ENCODE results near the gene UBB. TPM values are rescaled to one million over a fixed set of nuclear protein-coding genes. Genes with fewer than 3 reads are reported as not detected.

UBB gene
- total RNA-seq, 4 donors from 2014 or later, result 713 to 1,130 (median 983) TPM

- Histone ChIP-seq H3K36me3 (peaks cover 0 to 64% (median 43%) of the 10 kb centered on the region in 4 donors), H3K4me1 (no peaks in the 10 kb centered on the region), H3K27ac (replicated peaks in 1 of 4) (no peak overlapping the region), H3K9me3 (no peaks in the 10 kb centered on the region), H3K4me3 (no peak overlapping the region), H3K27me3 (no peaks in the 10 kb centered on the region)
- no peak for DNase-seq (ENCODE audit: extremely low spot score)
- intact Hi-C loops (cut with DNase I), result no loop called here
- TF ChIP-seq EP300 (IDR thresholded peaks at IDR 0.05) (no peak), POLR2A (IDR thresholded peaks at IDR 0.05; ENCODE audit: low read depth) (no peak), POLR2AphosphoS5 (IDR thresholded peaks at IDR 0.05) (no peak)
- TF ChIP-seq, protein P1, sequence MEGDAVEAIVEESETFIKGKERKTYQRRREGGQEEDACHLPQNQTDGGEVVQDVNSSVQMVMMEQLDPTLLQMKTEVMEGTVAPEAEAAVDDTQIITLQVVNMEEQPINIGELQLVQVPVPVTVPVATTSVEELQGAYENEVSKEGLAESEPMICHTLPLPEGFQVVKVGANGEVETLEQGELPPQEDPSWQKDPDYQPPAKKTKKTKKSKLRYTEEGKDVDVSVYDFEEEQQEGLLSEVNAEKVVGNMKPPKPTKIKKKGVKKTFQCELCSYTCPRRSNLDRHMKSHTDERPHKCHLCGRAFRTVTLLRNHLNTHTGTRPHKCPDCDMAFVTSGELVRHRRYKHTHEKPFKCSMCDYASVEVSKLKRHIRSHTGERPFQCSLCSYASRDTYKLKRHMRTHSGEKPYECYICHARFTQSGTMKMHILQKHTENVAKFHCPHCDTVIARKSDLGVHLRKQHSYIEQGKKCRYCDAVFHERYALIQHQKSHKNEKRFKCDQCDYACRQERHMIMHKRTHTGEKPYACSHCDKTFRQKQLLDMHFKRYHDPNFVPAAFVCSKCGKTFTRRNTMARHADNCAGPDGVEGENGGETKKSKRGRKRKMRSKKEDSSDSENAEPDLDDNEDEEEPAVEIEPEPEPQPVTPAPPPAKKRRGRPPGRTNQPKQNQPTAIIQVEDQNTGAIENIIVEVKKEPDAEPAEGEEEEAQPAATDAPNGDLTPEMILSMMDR (IDR thresholded peaks at IDR 0.05), result no peak
- 81% methylated on average over 10 of the region's 20 CpGs for WGBS
These were observed 45.1 kb downstream of the UBB start for GRCh38 chr17:16425698-16426659.

DNA sequence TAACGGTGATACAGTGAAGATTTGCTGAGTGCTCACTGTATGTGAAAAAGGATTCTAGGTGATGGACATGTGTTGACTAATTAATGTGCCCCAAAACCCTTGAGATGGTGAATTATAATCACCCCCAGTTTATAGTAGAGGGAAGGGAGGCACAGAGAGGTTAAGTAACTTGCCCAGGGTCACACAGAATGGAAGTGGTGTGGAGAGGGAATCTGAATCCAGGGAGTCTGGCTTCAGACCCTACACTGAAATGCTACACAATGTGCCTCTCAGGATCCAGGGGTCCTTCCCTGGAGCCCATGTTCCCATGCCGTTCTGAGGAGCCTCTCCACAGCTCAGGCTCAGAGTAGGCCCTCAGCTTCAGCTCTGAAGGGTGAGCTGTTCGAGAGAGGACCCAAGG is 46.1 kb downstream of the UBB start:
- WGBS, result 93% methylated on average over 3 of the region's 3 CpGs
- no peak for DNase-seq (ENCODE audit: extremely low spot score)
- Histone ChIP-seq H3K4me1 (no peaks in the 10 kb centered on the region), H3K9me3 (no peaks in the 10 kb centered on the region), H3K4me3 (no peak overlapping the region), H3K27me3 (no peaks in the 10 kb centered on the region), H3K36me3 (peaks cover 0 to 66% (median 46%) of the 10 kb centered on the region in 4 donors), H3K27ac (replicated peaks in 1 of 4) (no peak overlapping the region)
- no peak for TF ChIP-seq POLR2AphosphoS5 (IDR thresholded peaks at IDR 0.05)
- no peak for TF ChIP-seq EP300 (IDR thresholded peaks at IDR 0.05)
- TF ChIP-seq, protein P1 (IDR thresholded peaks at IDR 0.05), result no peak
- no peak for TF ChIP-seq POLR2A (IDR thresholded peaks at IDR 0.05; ENCODE audit: low read depth)
- intact Hi-C loops (cut with DNase I), result no loop called here

GRCh38 chr17:16428098-16428882 is 47.4 kb downstream of the UBB start:
- no peak overlapping the region for H3K27ac ChIP-seq (replicated peaks in 1 of 4)
- TF ChIP-seq EP300 (IDR thresholded peaks at IDR 0.05) (no peak), POLR2A (IDR thresholded peaks at IDR 0.05; ENCODE audit: low read depth) (no peak), POLR2AphosphoS5 (IDR thresholded peaks at IDR 0.05) (no peak)
- TF ChIP-seq, protein P1 (IDR thresholded peaks at IDR 0.05), result peak; percentile 28 to 55 (median 36)
- no peak overlapping the region for H3K4me3 ChIP-seq
- no peaks in the 10 kb centered on the region for H3K27me3 ChIP-seq
- no peak for DNase-seq (ENCODE audit: extremely low spot score)
- 62% methylated on average over 10 of the region's 15 CpGs for whole genome bisulfite sequencing
- H3K36me3 ChIP-seq, result peaks cover 0 to 58% (median 37%) of the 10 kb centered on the region in 4 donors
- H3K9me3 ChIP-seq, result no peaks in the 10 kb centered on the region
- intact Hi-C loops (cut with DNase I), result no loop called here
- H3K4me1 ChIP-seq, result no peaks in the 10 kb centered on the region

GRCh38 chr17:16429083-16429482 is 48.2 kb downstream of the UBB start:
- Histone ChIP-seq H3K4me1 (no peaks in the 10 kb centered on the region), H3K36me3 (peaks cover 0 to 51% (median 33%) of the 10 kb centered on the region in 4 donors), H3K27me3 (no peaks in the 10 kb centered on the region), H3K9me3 (no peaks in the 10 kb centered on the region), H3K4me3 (no peak overlapping the region), H3K27ac (replicated peaks in 1 of 4) (no peak overlapping the region)
- no peak for DNase-seq (ENCODE audit: extremely low spot score)
- WGBS, result 93% methylated on average over 9 of the region's 9 CpGs
- intact Hi-C loops (cut with DNase I), result no loop called here
- TF ChIP-seq POLR2AphosphoS5 (IDR thresholded peaks at IDR 0.05) (no peak), POLR2A (IDR thresholded peaks at IDR 0.05; ENCODE audit: low read depth) (no peak), EP300 (IDR thresholded peaks at IDR 0.05) (no peak)
- TF ChIP-seq, protein P1 (IDR thresholded peaks at IDR 0.05), result no peak
